Measurements from ENCODE around the gene ARRDC4. TPM values are rescaled to one million over a fixed set of nuclear protein-coding genes. Genes with fewer than 3 reads are reported as not detected.

The ARRDC4 gene
- 10 to 100 TPM in 1 of 6 donors, 1 to 10 TPM in 5; 1.7 to 16.4 (median 4.3) TPM for polyA plus RNA-seq (ENCODE audit: low read depth in 6 of 6)

GRCh38 chr15:97960364-97961066 is at the start of gene ARRDC4:
TSS of gene ARRDC4 (plus strand) at chr15:97960703. CDS start at chr15:97960862, 159 bp downstream.
- H3K9me3 Mint-ChIP-seq = peaks cover 0 to 6% (median 0%) of the 10 kb centered on the region in 7 donors
- H3K36me3 Mint-ChIP-seq = no peaks in the 10 kb centered on the region
- H3K27ac Mint-ChIP-seq = peak within 1 kb of the TSS; percentile 93 to 99 (median 98)
- DNase-seq (peak; percentile 100), ATAC-seq (ENCODE audit: low read depth in 2 of 2) (peak; percentile 86 to 88)
- H3K27me3 Mint-ChIP-seq = no peaks in the 10 kb centered on the region
- peak within 1 kb of the TSS; percentile 76 to 93 (median 90) for H3K4me3 Mint-ChIP-seq
- H3K4me1 Mint-ChIP-seq = peaks cover 22 to 28% (median 28%) of the 10 kb centered on the region in 3 donors

GRCh38 chr15:97914711-97915110 is 45.8 kb upstream of the ARRDC4 start:
- Mint-ChIP-seq H3K27me3 (peaks cover 16 to 28% (median 25%) of the 10 kb centered on the region in 3 donors), H3K36me3 (no peaks in the 10 kb centered on the region), H3K27ac (no peak overlapping the region), H3K9me3 (no peaks in the 10 kb centered on the region), H3K4me3 (no peak overlapping the region), H3K4me1 (no peaks in the 10 kb centered on the region)
- no peak for DNase-seq
- no peak for ATAC-seq (ENCODE audit: low read depth in 2 of 2)

GRCh38 chr15:97915261-97915660 is 45.2 kb upstream of the ARRDC4 start:
- ATAC-seq (ENCODE audit: low read depth in 2 of 2) (no peak), DNase-seq (no peak)
- no peaks in the 10 kb centered on the region for H3K9me3 Mint-ChIP-seq
- no peak overlapping the region for H3K4me3 Mint-ChIP-seq
- H3K27ac Mint-ChIP-seq = no peak overlapping the region
- peaks cover 16 to 29% (median 25%) of the 10 kb centered on the region in 3 donors for H3K27me3 Mint-ChIP-seq
- H3K36me3 Mint-ChIP-seq = no peaks in the 10 kb centered on the region
- H3K4me1 Mint-ChIP-seq = no peaks in the 10 kb centered on the region

- DNase-seq = no peak
- Mint-ChIP-seq H3K36me3 (peaks cover 0 to 5% of the 10 kb centered on the region in 2 donors), H3K27ac (no peak overlapping the region), H3K27me3 (peaks cover 0 to 23% (median 18%) of the 10 kb centered on the region in 3 donors), H3K4me1 (no peaks in the 10 kb centered on the region), H3K9me3 (peaks cover 0 to 34% (median 13%) of the 10 kb centered on the region in 7 donors), H3K4me3 (no peak overlapping the region)
- ATAC-seq (ENCODE audit: low read depth in 2 of 2) = no peak
Observed at GRCh38 chr15:97921296-97921865, 39.1 kb upstream of the ARRDC4 start.

GRCh38 chr15:97929456-97930229 is 30.9 kb upstream of the ARRDC4 start:
- H3K9me3 Mint-ChIP-seq = peaks cover 7 to 36% (median 20%) of the 10 kb centered on the region in 7 donors
- H3K4me1 Mint-ChIP-seq = no peaks in the 10 kb centered on the region
- no peak overlapping the region for H3K4me3 Mint-ChIP-seq
- no peak overlapping the region for H3K27ac Mint-ChIP-seq
- DNase-seq = no peak
- ATAC-seq (ENCODE audit: low read depth in 2 of 2) = no peak
- peaks cover 7 to 25% (median 19%) of the 10 kb centered on the region in 3 donors for H3K27me3 Mint-ChIP-seq
- peaks cover 9 to 17% of the 10 kb centered on the region in 2 donors for H3K36me3 Mint-ChIP-seq

GRCh38 chr15:97930230-97930629 is 30.3 kb upstream of the ARRDC4 start:
- H3K36me3 Mint-ChIP-seq = peaks cover 9 to 17% of the 10 kb centered on the region in 2 donors
- peaks cover 7 to 25% (median 19%) of the 10 kb centered on the region in 3 donors for H3K27me3 Mint-ChIP-seq
- H3K4me3 Mint-ChIP-seq = no peak overlapping the region
- ATAC-seq (ENCODE audit: low read depth in 2 of 2) (no peak), DNase-seq (no peak)
- H3K9me3 Mint-ChIP-seq = peaks cover 7 to 38% (median 20%) of the 10 kb centered on the region in 7 donors
- no peaks in the 10 kb centered on the region for H3K4me1 Mint-ChIP-seq
- no peak overlapping the region for H3K27ac Mint-ChIP-seq

GRCh38 chr15:97931314-97931713 is 29.2 kb upstream of the ARRDC4 start:
- Mint-ChIP-seq H3K27me3 (peaks cover 7 to 24% (median 17%) of the 10 kb centered on the region in 3 donors), H3K36me3 (peaks cover 9 to 17% of the 10 kb centered on the region in 2 donors), H3K4me3 (no peak overlapping the region), H3K27ac (no peak overlapping the region), H3K4me1 (no peaks in the 10 kb centered on the region), H3K9me3 (peaks cover 7 to 41% (median 25%) of the 10 kb centered on the region in 7 donors)
- DNase-seq = no peak
- ATAC-seq (ENCODE audit: low read depth in 2 of 2) = no peak

- Mint-ChIP-seq H3K9me3 (peaks cover 7 to 41% (median 25%) of the 10 kb centered on the region in 7 donors), H3K27me3 (peaks cover 7 to 17% (median 12%) of the 10 kb centered on the region in 3 donors)
- no peak for DNase-seq
Observed at GRCh38 chr15:97933589-97933988, 26.9 kb upstream of the ARRDC4 start.

GRCh38 chr15:97940993-97941392 is 19.5 kb upstream of the ARRDC4 start:
- Mint-ChIP-seq H3K4me3 (no peak overlapping the region), H3K36me3 (no peaks in the 10 kb centered on the region), H3K4me1 (no peaks in the 10 kb centered on the region), H3K27me3 (peaks cover 0 to 5% (median 0%) of the 10 kb centered on the region in 3 donors), H3K27ac (no peak overlapping the region), H3K9me3 (peaks cover 0 to 3% (median 2%) of the 10 kb centered on the region in 7 donors)
- no peak for ATAC-seq (ENCODE audit: low read depth in 2 of 2)
- DNase-seq = no peak

More at GRCh38 chr15:97933589-97933988, 26.9 kb upstream of the ARRDC4 start:
- Mint-ChIP-seq H3K4me1 (no peaks in the 10 kb centered on the region), H3K36me3 (peaks cover 9 to 17% of the 10 kb centered on the region in 2 donors), H3K4me3 (no peak overlapping the region), H3K27ac (no peak overlapping the region)
- no peak for ATAC-seq (ENCODE audit: low read depth in 2 of 2)

- H3K4me1 Mint-ChIP-seq = no peaks in the 10 kb centered on the region
- ATAC-seq (ENCODE audit: low read depth in 2 of 2) (no peak), DNase-seq (no peak)
- H3K27me3 Mint-ChIP-seq = peaks cover 0 to 11% (median 5%) of the 10 kb centered on the region in 3 donors
- peak overlapping the region in 1 of 6 donors; percentile 61 for H3K27ac Mint-ChIP-seq
- H3K36me3 Mint-ChIP-seq = no peaks in the 10 kb centered on the region
- peaks cover 0 to 2% (median 0%) of the 10 kb centered on the region in 7 donors for H3K9me3 Mint-ChIP-seq
- no peak overlapping the region for H3K4me3 Mint-ChIP-seq
Observed at GRCh38 chr15:97941572-97941971, 18.9 kb upstream of the ARRDC4 start.

- Mint-ChIP-seq H3K4me3 (no peak overlapping the region), H3K36me3 (no peaks in the 10 kb centered on the region), H3K27ac (no peak overlapping the region), H3K9me3 (peaks cover 0 to 3% (median 0%) of the 10 kb centered on the region in 7 donors), H3K27me3 (peaks cover 0 to 12% (median 5%) of the 10 kb centered on the region in 3 donors), H3K4me1 (no peaks in the 10 kb centered on the region)
- ATAC-seq (ENCODE audit: low read depth in 2 of 2) (no peak), DNase-seq (no peak)
Observed at GRCh38 chr15:97944724-97945123, 15.8 kb upstream of the ARRDC4 start.

- H3K9me3 Mint-ChIP-seq = peaks cover 0 to 3% (median 0%) of the 10 kb centered on the region in 7 donors
- H3K4me3 Mint-ChIP-seq = no peak overlapping the region
- no peaks in the 10 kb centered on the region for H3K4me1 Mint-ChIP-seq
- H3K27ac Mint-ChIP-seq = no peak overlapping the region
- H3K36me3 Mint-ChIP-seq = no peaks in the 10 kb centered on the region
- no peak for DNase-seq
- ATAC-seq (ENCODE audit: low read depth in 2 of 2) = no peak
- peaks cover 0 to 20% (median 10%) of the 10 kb centered on the region in 3 donors for H3K27me3 Mint-ChIP-seq
Observed at GRCh38 chr15:97947465-97948260, 12.8 kb upstream of the ARRDC4 start.
